NB4 (cell line): Measurements from ENCODE around the gene ELL.

Experiments used
- DNase-seq: peaks from one replicate; pipeline ENCODE4 v3.0.0; 2010; ENCODE audit warnings: low read depth
- H3K4me3 ChIP-seq: one replicate; pipeline ENCODE4 v1.5.1; 2011; ENCODE audit warnings: mild to moderate bottlenecking, low read depth, low read length, moderate library complexity
- MYC ChIP-seq: IDR thresholded peaks from 2 replicates; pipeline ENCODE4 v1.6.1; 2011; ENCODE audit warnings: low read depth, low read length
- POLR2A ChIP-seq: IDR thresholded peaks from 2 replicates; pipeline ENCODE4 v1.6.1; 2011; ENCODE audit warnings: mild to moderate bottlenecking; ENCODE audit not compliant: insufficient read length; ENCODE audit errors: extremely low read depth
- TF ChIP-seq, protein P1 (sequence below): IDR thresholded peaks from one replicate; pipeline ENCODE4 v1.5.1; 2012; ENCODE audit warnings: low read depth, low read length
- TF ChIP-seq, protein P2 (sequence below): IDR thresholded peaks from 2 replicates; pipeline ENCODE4 v1.6.1; 2011; ENCODE audit warnings: low read depth, low read length

ELL gene

DNA sequence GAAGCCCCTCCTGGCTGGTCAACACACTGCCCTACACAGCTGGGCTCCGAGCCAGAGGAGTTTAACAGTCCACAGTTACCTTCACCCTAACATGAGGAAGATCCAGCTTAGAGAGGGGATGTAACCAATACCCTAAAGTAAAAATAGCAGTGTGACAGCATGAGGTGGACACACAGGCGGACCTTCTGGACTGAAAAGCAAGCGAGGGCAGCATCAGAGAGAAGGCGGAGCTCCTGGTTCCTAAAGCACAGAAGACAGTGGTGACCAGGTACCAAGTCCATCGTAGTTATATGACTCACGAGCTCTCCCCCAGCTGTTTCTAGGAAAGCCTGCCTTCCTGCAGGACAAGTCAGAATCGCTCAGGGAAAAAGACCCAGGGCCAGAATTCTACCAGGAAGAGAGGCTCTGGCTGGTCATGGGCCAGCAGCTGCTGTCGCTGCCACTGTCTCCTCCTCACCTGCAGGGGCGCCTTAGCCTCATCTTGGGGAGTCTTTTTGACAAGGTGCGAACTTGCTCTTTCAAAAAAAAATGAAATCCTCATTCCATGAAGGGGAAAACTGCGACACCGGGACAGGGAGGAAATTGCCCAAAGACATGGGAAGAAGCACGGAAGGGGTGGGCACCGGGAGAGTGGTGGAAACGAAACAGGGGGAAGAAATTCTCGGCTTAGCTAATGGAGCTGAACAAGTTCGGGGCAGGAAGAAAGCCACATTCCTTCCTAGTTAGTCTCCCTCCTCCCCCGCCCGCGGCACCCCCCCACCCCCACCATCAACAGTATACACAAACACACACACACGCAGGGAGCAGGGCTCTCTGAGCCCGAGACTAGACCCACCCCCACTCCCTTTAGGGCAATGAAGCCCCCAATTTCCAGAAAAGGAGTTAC is 1.7 kb downstream of the ELL start:
- peak overlapping the region; percentile 83 for H3K4me3 ChIP-seq
- no peak for TF ChIP-seq POLR2A
- TF ChIP-seq, protein P1, sequence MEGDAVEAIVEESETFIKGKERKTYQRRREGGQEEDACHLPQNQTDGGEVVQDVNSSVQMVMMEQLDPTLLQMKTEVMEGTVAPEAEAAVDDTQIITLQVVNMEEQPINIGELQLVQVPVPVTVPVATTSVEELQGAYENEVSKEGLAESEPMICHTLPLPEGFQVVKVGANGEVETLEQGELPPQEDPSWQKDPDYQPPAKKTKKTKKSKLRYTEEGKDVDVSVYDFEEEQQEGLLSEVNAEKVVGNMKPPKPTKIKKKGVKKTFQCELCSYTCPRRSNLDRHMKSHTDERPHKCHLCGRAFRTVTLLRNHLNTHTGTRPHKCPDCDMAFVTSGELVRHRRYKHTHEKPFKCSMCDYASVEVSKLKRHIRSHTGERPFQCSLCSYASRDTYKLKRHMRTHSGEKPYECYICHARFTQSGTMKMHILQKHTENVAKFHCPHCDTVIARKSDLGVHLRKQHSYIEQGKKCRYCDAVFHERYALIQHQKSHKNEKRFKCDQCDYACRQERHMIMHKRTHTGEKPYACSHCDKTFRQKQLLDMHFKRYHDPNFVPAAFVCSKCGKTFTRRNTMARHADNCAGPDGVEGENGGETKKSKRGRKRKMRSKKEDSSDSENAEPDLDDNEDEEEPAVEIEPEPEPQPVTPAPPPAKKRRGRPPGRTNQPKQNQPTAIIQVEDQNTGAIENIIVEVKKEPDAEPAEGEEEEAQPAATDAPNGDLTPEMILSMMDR: peak; percentile 76
- TF ChIP-seq, protein P2, sequence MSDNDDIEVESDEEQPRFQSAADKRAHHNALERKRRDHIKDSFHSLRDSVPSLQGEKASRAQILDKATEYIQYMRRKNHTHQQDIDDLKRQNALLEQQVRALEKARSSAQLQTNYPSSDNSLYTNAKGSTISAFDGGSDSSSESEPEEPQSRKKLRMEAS: no peak
- peak; percentile 71 for DNase-seq

DNA sequence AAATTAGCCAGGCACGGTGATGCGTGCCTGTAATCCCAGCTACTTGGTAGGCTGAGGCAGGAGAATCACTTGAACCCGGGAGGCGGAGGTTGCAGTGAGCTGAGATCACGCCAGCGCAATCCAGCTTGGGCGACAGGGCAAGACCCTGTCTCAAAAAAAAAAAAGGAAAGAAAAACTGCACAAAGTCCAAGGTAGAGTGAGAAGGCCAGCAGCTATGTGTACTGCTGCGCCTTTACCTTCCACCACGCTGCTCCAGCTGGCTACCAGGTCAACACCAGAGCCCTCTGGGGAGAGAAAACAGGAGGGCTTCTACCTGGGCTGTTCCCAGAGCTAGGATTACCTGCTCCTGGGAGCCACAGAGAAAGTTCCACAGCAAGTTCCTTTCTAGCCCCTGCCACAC is 3.2 kb downstream of the ELL start:
- DNase-seq: no peak
- no peak overlapping the region for H3K4me3 ChIP-seq
- TF ChIP-seq, protein P1: no peak
- TF ChIP-seq MYC (no peak), POLR2A (no peak)
- TF ChIP-seq, protein P2: no peak

DNA sequence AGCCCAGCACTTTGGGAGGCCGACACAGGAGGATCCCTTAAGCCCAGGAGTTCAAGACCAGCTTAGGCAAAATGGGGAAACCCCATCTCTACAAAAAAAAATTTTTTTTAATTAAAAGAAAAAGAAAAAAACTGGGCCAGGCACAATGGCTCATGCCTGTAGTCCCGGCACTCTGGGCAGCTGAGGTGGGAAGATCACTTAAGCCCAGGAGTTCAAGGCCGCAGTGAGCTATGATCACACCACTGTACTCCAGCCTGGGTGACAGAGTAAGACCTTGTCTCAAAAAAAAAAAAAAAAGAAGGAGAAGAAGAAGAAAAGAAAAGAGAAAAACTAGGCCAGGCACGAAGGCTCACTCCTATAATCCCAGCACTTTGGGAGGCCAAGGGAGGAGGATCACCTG is 4.3 kb downstream of the ELL start:
- H3K4me3 ChIP-seq: no peak overlapping the region
- TF ChIP-seq, protein P2: no peak
- TF ChIP-seq MYC: no peak
- TF ChIP-seq, protein P1: no peak
- no peak for DNase-seq

DNA sequence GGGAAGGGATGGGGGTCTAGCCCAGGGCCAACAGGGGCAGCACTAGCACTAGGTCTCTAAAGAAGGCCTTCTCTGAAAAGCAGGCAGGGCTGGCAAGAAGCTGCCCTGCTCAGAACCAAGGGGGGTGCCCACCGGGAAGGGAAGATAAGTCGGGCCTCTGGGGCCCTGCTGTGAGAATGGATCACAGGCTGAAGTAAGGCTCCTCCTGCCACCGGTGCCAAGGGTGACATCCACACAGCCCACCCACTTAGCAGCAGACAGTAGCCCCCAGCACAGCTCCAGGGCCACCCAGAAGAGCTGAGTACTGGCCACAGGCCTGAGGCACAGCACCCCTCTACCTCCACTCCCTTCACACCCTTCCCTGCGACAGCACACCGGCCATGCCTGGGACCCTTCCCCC is 5.9 kb downstream of the ELL start:
- H3K4me3 ChIP-seq: no peak overlapping the region
- TF ChIP-seq, protein P2: no peak
- TF ChIP-seq MYC: no peak
- no peak for TF ChIP-seq POLR2A
- TF ChIP-seq, protein P1: no peak
- no peak for DNase-seq

DNA sequence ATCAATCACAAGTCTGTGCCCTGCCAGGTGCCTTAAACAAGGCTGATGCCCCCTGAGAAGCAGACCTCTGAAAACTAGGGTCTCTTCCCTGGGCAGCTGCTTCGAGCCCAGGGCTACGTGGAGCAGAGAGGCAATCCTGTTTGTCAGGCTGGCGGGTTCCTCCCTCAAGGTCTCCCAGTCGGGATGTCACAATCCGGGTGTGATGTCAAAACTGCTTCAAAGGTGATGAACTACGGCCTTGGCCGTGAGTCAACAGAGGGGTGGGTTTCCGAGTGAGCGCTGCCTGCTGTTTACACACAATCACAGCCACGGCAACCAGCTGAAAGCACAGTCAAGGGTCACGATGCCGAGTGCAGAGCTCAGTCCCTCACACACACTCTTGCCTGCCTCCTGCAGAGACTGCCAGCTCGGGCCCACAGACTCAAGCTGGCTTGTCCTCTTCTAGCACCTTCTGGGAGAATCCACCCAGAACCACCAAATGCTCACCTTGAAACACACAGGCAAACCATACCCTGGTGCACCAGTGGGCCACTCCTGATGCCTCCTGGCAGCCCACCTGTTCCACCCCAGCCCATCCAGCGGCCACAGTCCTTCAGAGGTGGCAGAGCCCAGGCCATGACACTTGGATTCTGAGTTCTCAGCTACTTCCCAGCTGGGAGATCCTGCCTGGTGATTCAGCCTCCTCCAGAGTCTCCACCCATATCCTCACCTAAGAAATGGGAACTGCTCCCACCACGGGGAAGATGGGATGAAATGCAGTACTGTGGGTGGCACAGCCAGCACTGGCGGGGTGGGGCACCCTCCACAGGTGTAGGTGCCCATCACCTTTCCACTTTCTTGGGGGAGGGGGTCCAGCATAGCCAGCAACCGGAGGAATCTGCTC is 6.8 kb downstream of the ELL start:
- TF ChIP-seq POLR2A (no peak), MYC (no peak)
- TF ChIP-seq, protein P2: no peak
- TF ChIP-seq, protein P1: no peak

More for the DNA sequence above, 6.8 kb downstream of the ELL start:
- no peak overlapping the region for H3K4me3 ChIP-seq
- peak; percentile 76 for DNase-seq
